Keratinocyte (primary cell): Measurements from ENCODE around the gene BABAM2. TPM values are rescaled to one million over a fixed set of nuclear protein-coding genes. Genes with fewer than 3 reads are reported as not detected.

ENCODE experiments used
- DNase-seq: peaks from one replicate; pipeline ENCODE4 v3.0.0-alpha.2; 2011; ENCODE audit warnings: low read depth, missing footprints, low spot score
- FAIRE-seq: peaks from 2 replicates; lab custom pipeline; 2011; peaks lifted over from hg19 to GRCh38; lab: Jason Lieb, UNC
- H2AFZ ChIP-seq: 2 replicates; pipeline ENCODE4 v1.6.0; 2012; ENCODE audit warnings: low read length, control low read depth, inconsistent platforms; ENCODE audit not compliant: control insufficient read depth
- H3K27ac ChIP-seq: 2 replicates; pipeline ENCODE4 v1.5.1; 2011; ENCODE audit warnings: low read length; ENCODE audit not compliant: control insufficient read depth, insufficient read depth
- H3K27me3 ChIP-seq: 3 replicates; pipeline ENCODE4 v1.6.0; 2011; ENCODE audit warnings: low read length; ENCODE audit not compliant: control insufficient read depth, insufficient read depth; ENCODE audit errors: extremely low read depth
- H3K36me3 ChIP-seq, 2 experiments: 2 replicates in 1 of 2; 3 replicates in 1 of 2; pipeline ENCODE4 v1.5.1; 2011; ENCODE audit warnings: low read length in 2 of 2, mild to moderate bottlenecking in 1 of 2; ENCODE audit not compliant: control insufficient read depth in 2 of 2, insufficient read depth in 2 of 2; ENCODE audit errors: extremely low read depth in 1 of 2
- H3K4me1 ChIP-seq: 3 replicates; pipeline ENCODE4 v1.5.1; 2011; ENCODE audit warnings: low read length; ENCODE audit not compliant: control insufficient read depth, insufficient read depth; ENCODE audit errors: extremely low read depth
- H3K4me2 ChIP-seq: 3 replicates; pipeline ENCODE4 v1.6.0; 2011; ENCODE audit warnings: low read depth, low read length; ENCODE audit not compliant: control insufficient read depth, insufficient read depth; ENCODE audit errors: extremely low read depth
- H3K4me3 ChIP-seq, 3 experiments: fragments of 200-600 bp in 1 of 3; sonication (generic) in 1 of 3; 2 replicates in 2 of 3; 3 replicates in 1 of 3; pipeline ENCODE4 v1.5.1; 2011 to 2016; ENCODE audit warnings: low read length in 3 of 3, mild to moderate bottlenecking in 3 of 3, control low read depth in 2 of 3, inconsistent platforms in 1 of 3, low read depth in 1 of 3, mixed read lengths in 1 of 3, mixed run types in 1 of 3, moderate library complexity in 1 of 3; ENCODE audit not compliant: control insufficient read depth in 2 of 3, insufficient read depth in 2 of 3; ENCODE audit errors: extremely low read depth in 1 of 3
- H3K79me2 ChIP-seq: 2 replicates; pipeline ENCODE4 v1.6.0; 2012; ENCODE audit warnings: low read length; ENCODE audit not compliant: control insufficient read depth, insufficient read depth
- H3K9ac ChIP-seq: 3 replicates; pipeline ENCODE4 v1.6.0; 2011; ENCODE audit warnings: low read length; ENCODE audit not compliant: control insufficient read depth, insufficient read depth; ENCODE audit errors: extremely low read depth
- H3K9me1 ChIP-seq: 3 replicates; pipeline ENCODE4 v1.6.0; 2011; ENCODE audit warnings: low read length; ENCODE audit not compliant: control insufficient read depth, insufficient read depth; ENCODE audit errors: extremely low read depth
- H3K9me3 ChIP-seq: 2 replicates; pipeline ENCODE4 v1.5.1; 2012; ENCODE audit warnings: low read depth, low read length; ENCODE audit not compliant: control insufficient read depth
- H4K20me1 ChIP-seq: 3 replicates; pipeline ENCODE4 v1.6.0; 2011; ENCODE audit warnings: low read length; ENCODE audit not compliant: control insufficient read depth, insufficient read depth; ENCODE audit errors: extremely low read depth
- EZH2 ChIP-seq: IDR thresholded peaks from one replicate; pipeline ENCODE4 v1.6.1; 2012; ENCODE audit warnings: inconsistent platforms, mild to moderate bottlenecking, low read length, moderate library complexity
- dilution Hi-C: fragments of 300-500 bp; cut with MboI; formaldehyde crosslinking; loops from one replicate; pipeline ENCODE4 v1.7.0; 2020; ENCODE audit warnings: low sequenced_read_pairs; ENCODE audit not compliant: extremely low pct_ligation_motif_present
- polyA plus RNA-seq, 5 experiments: library from polyadenylated mRNA; depleted of rRNA in 3 of 5; stranded (reverse) in 3 of 5; stranded (forward) in 1 of 5; unstranded in 1 of 5; fragments of >200 nt; gene quantifications; 1 replicate in 1 of 5; 2 replicates in 3 of 5; 3 replicates in 1 of 5; pipeline versions ENCODE4 v1.2.1 to v1.2.3, GENCODE V29; 2011 to 2012; ENCODE audit warnings: missing spikeins in 2 of 5, low read depth in 1 of 5, low replicate concordance in 1 of 5
- TF ChIP-seq, protein P1 (sequence below), 3 experiments: IDR thresholded peaks in 1 of 3; conservative IDR thresholded peaks in 1 of 3; optimal IDR thresholded peaks in 1 of 3; 2 replicates in 2 of 3; 3 replicates in 1 of 3; pipeline versions ENCODE3 to v1.5.1; 2011; ENCODE audit warnings: low read length in 3 of 3, mild to moderate bottlenecking in 3 of 3, moderate library complexity in 2 of 3, control low read depth in 1 of 3, inconsistent platforms in 1 of 3; ENCODE audit not compliant: insufficient read depth in 2 of 3; ENCODE audit errors: extremely low read depth in 1 of 3

BABAM2 gene
- polyA plus RNA-seq, 1 donor (not counting 4 experiments of a cell fraction or from before 2014, with no cell fraction given), result 29.8 TPM

DNA sequence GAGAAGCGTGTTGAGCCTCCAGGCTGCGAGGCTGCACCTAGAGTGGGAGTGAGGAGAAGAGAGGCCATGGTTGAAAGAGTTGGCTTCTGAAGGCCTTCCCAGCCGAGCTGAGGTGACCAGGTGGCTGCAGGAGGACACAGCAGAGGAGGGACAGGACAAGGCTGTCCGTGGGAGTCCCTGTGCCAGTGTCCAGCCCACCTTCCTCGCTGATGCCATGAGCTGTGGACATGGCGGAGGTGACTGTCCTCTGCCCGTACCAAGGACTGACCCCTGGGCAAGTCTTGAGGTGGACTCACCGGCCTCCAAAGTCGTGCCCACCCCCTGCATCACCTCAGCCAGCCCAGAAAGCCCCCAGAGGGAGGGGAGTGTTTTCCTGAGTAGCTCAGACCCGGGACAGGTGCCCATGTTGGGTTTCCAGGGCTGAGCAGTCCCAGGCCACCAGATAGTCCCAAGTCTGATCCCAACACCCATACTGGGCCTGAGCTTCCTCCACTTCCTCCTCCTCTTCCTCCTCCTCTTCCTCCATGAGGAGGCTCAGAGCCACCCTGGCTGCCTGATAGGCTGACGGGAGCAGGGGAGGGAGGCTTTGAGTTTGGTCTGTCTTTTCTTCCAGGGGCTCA is 459.1 kb downstream of the BABAM2 start:
- no peak overlapping the region for H3K4me3 ChIP-seq
- no peak overlapping the region for H2AFZ ChIP-seq
- H3K9me3 ChIP-seq, result no peaks in the 10 kb centered on the region
- FAIRE-seq (no peak), DNase-seq (no peak)
- no peak overlapping the region for H3K4me2 ChIP-seq
- no peaks in the 10 kb centered on the region for H3K4me1 ChIP-seq
- H3K9ac ChIP-seq, result no peak overlapping the region
- no peaks in the 10 kb centered on the region for H3K9me1 ChIP-seq
- H4K20me1 ChIP-seq, result no peaks in the 10 kb centered on the region
- H3K36me3 ChIP-seq, result no peaks in the 10 kb centered on the region
- TF ChIP-seq EZH2, result no peak
- TF ChIP-seq, protein P1, sequence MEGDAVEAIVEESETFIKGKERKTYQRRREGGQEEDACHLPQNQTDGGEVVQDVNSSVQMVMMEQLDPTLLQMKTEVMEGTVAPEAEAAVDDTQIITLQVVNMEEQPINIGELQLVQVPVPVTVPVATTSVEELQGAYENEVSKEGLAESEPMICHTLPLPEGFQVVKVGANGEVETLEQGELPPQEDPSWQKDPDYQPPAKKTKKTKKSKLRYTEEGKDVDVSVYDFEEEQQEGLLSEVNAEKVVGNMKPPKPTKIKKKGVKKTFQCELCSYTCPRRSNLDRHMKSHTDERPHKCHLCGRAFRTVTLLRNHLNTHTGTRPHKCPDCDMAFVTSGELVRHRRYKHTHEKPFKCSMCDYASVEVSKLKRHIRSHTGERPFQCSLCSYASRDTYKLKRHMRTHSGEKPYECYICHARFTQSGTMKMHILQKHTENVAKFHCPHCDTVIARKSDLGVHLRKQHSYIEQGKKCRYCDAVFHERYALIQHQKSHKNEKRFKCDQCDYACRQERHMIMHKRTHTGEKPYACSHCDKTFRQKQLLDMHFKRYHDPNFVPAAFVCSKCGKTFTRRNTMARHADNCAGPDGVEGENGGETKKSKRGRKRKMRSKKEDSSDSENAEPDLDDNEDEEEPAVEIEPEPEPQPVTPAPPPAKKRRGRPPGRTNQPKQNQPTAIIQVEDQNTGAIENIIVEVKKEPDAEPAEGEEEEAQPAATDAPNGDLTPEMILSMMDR (optimal IDR thresholded peaks at IDR 0.05 in 1 of 3, IDR thresholded peaks at IDR 0.05 in 1 of 3, conservative IDR thresholded peaks at IDR 0.05 in 1 of 3; ENCODE audit: extremely low read depth in 1 of 3, insufficient read depth in 2 of 3, low read length in 3 of 3), result no peak
- H3K79me2 ChIP-seq, result no peaks in the 10 kb centered on the region
- dilution Hi-C loops, result no loop called here
- no peaks in the 10 kb centered on the region for H3K27me3 ChIP-seq
- H3K27ac ChIP-seq, result no peak overlapping the region

DNA sequence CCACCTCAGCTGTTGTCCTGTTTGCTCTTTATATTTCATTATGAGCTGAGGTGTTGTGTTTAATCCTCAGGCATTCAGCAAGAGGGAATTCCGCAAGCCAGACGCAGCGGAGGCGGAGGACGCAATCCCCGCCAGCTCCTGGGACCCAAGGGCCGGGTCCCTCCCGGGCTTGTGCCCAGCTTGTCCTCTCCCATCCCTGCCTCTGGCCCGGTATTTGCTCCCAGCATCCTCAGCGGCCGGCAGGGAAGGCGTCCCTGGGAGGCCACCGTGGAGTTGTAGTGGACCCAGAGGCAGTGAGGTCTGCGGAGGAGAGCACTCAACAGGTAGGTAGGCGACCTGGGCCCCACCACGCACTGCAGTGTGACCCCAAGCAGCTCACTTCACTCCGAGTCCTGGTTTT is 459.7 kb downstream of the BABAM2 start:
- dilution Hi-C loops, result no loop called here

More for the DNA sequence above, 459.7 kb downstream of the BABAM2 start:
- Histone ChIP-seq H3K9me3 (no peaks in the 10 kb centered on the region), H3K9me1 (no peaks in the 10 kb centered on the region), H3K4me2 (no peak overlapping the region), H3K9ac (no peak overlapping the region), H3K4me1 (no peaks in the 10 kb centered on the region), H3K4me3 (no peak overlapping the region), H4K20me1 (no peaks in the 10 kb centered on the region), H3K27me3 (no peaks in the 10 kb centered on the region), H3K79me2 (no peaks in the 10 kb centered on the region), H2AFZ (no peak overlapping the region), H3K36me3 (no peaks in the 10 kb centered on the region), H3K27ac (no peak overlapping the region)
- DNase-seq, result no peak
- no peak for FAIRE-seq
- TF ChIP-seq, protein P1 (optimal IDR thresholded peaks at IDR 0.05 in 1 of 3, IDR thresholded peaks at IDR 0.05 in 1 of 3, conservative IDR thresholded peaks at IDR 0.05 in 1 of 3; ENCODE audit: extremely low read depth in 1 of 3, insufficient read depth in 2 of 3, low read length in 3 of 3), result no peak
- TF ChIP-seq EZH2, result no peak
